Measurements from ENCODE around the gene ACTG1.
A peak's percentile ranks its signal among the peaks of the same experiment; 100 is the strongest.

Gene ACTG1

DNA sequence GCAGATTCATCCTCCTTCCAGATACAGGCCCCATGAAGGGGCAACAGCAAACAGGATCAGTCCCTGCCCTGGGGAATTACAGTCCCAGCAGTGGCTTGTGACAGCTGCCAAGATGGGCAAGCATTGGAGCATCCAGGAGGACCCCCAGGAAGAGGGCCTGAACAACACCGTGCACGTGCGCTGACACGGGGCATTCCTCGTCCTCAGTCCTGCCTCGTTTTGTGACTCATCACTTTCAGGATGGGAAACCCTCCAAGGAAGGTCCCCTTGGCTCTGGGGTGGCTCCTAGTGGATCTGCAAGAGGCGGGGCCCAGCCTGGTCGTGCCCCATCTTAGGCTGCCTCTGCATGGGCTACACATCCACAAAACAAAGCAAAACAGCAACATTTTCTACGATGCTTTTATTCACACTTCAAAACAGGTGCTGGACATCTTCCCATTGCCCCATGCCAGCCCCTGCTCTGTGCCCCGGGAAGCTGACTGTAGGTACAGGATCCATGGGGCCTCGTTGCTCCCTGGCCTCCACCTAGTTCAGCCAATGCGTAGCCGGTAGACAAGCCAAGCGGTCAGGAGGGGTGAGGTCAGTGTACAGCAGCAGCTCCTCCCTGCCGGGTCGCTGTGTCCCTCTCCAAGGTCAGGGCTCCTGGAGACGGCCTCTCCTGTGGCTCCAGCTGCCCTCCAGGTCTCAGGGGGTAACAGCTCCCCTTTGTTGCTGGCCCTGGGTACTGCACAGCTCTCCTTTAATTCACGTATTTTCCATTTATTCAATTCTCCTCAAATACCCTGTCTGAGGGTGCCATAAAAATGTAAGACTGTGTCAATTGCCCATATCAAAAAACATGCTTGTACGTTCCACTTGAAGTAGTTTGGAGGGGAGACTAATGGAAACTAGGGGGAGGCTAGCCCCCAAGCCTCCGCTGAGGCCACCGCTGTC, 32.2 kb downstream of the ACTG1 start:
- intact Hi-C loops (cut with DNase I; ENCODE audit: low total_unique reads): loop anchor here (5.0 kb wide), 3 partner anchors 88 to 228 kb away; no protein-coding TSS in a partner anchor
- DNase-seq: peak; percentile 58 to 79
- no peak overlapping the region for H3K27ac ChIP-seq
- peaks cover 0 to 41% (median 35%) of the 10 kb centered on the region in 4 donors for H3K4me1 ChIP-seq
- H3K4me3 ChIP-seq: no peak overlapping the region
- H3K36me3 ChIP-seq: no peaks in the 10 kb centered on the region
- peaks cover 0 to 7% of the 10 kb centered on the region in 2 donors for H3K27me3 ChIP-seq
- no peaks in the 10 kb centered on the region for H3K9me3 ChIP-seq
- no peak for TF ChIP-seq CTCF (IDR thresholded peaks at IDR 0.05)

DNA sequence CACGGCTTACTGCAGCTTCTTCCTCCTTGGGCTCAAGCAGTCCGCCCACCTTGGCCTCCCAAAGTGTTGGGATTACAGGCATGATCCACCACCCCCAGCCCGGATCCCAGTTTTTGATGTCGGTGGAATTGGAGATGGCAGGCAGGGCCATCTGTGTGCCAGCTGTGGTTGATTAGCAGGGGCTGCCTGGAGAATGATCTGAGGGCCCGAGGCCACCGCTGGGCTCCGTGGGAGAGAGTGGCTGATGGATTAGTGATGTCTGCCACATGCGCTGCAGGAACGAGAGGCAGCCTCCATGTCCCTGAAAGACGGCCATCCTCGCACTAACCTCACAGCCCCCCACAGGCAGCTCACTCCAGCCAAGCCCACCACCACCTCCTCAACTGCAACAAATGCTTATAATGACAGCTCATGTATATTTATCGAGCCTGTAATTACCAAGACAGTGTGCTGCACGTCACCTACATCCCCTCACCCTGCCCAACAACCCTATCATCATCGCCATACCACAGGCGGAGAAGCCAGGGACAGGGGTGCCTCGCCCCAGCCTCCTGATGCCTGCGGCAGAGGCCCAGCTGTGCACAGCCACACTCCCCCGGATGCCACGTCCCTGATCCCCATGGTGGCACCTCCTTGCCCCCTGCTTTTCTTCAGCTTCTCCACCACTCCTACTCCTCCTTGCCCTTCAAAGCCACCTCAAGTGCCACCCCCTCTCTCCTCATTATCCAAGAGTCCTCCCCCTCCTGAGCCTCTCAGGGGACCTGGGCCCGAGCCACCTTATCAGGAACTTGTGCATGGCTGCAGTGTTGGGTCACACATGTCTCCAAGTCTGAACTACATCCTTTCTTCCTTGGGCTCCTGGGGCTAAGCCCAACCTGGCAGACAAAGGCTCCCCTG, 33.2 kb downstream of the ACTG1 start:
- H3K4me3 ChIP-seq: no peak overlapping the region
- no peak for DNase-seq
- no peak overlapping the region for H3K27ac ChIP-seq
- intact Hi-C loops (cut with DNase I; ENCODE audit: low total_unique reads): loop anchor here (5.0 kb wide), 3 partner anchors 87 to 227 kb away; no protein-coding TSS in a partner anchor
- no peaks in the 10 kb centered on the region for H3K36me3 ChIP-seq
- no peak for TF ChIP-seq CTCF (IDR thresholded peaks at IDR 0.05)
- H3K27me3 ChIP-seq: peaks cover 0 to 7% of the 10 kb centered on the region in 2 donors
- H3K4me1 ChIP-seq: peaks cover 0 to 35% (median 30%) of the 10 kb centered on the region in 4 donors
- H3K9me3 ChIP-seq: no peaks in the 10 kb centered on the region

DNA sequence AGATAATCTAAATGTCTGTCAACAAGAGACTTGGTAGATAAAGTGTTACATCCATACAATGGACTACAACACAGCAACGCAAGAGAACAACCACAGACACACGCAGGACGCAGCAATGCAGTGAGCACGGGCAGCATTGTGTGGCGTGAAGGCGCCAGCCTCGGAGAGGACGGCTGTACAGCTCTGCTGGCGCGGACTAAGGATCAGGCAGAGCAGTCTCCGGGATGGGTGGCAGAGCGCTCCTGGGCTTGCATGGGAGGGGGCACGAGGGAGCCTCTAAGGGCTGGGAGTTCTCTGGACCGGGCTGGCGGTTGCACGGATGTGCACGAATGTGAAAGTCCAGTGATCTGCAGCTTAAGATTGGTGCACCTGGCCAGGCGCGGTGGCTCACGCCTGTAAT, 34.5 kb downstream of the ACTG1 start:
- H3K4me3 ChIP-seq: no peak overlapping the region
- H3K36me3 ChIP-seq: no peaks in the 10 kb centered on the region
- peaks cover 0 to 25% (median 18%) of the 10 kb centered on the region in 4 donors for H3K4me1 ChIP-seq
- intact Hi-C loops (cut with DNase I; ENCODE audit: low total_unique reads): no loop called here
- DNase-seq: no peak
- peaks cover 0 to 7% of the 10 kb centered on the region in 2 donors for H3K27me3 ChIP-seq
- TF ChIP-seq CTCF (IDR thresholded peaks at IDR 0.05): no peak
- no peak overlapping the region for H3K27ac ChIP-seq
- H3K9me3 ChIP-seq: no peaks in the 10 kb centered on the region

DNA sequence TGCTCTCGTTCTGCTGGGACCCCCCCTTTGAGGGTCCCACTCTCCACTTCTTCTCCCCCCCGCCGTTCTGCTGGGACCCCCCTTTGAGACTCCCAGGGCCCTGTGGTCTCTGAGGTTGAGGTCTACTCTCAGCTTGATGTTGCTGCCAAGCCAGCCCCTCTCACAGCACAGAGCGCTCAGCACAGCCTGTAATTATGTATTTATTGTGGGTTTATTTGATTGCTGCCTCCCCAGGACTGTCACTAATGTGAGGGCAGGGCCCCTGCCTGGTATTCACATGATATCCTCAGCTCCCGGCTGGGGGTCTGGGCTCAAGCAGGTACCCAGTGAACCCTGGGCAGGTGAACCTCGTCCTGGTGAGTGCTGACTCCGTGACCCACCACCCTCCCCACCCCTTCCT, 35.4 kb downstream of the ACTG1 start:
- Histone ChIP-seq H3K9me3 (no peaks in the 10 kb centered on the region), H3K4me1 (peaks cover 0 to 30% (median 18%) of the 10 kb centered on the region in 4 donors), H3K36me3 (no peaks in the 10 kb centered on the region), H3K4me3 (no peak overlapping the region), H3K27me3 (peaks cover 0 to 7% of the 10 kb centered on the region in 2 donors), H3K27ac (no peak overlapping the region)
- intact Hi-C loops (cut with DNase I; ENCODE audit: low total_unique reads): no loop called here
- TF ChIP-seq CTCF (IDR thresholded peaks at IDR 0.05): no peak
- no peak for DNase-seq

GRCh38 chr17:81476635-81477034, 36.0 kb downstream of the ACTG1 start:
- intact Hi-C loops (cut with DNase I; ENCODE audit: low total_unique reads): no loop called here
- no peak for TF ChIP-seq CTCF (IDR thresholded peaks at IDR 0.05)
- Histone ChIP-seq H3K9me3 (no peaks in the 10 kb centered on the region), H3K4me1 (peaks cover 0 to 28% (median 16%) of the 10 kb centered on the region in 4 donors), H3K4me3 (no peak overlapping the region), H3K36me3 (no peaks in the 10 kb centered on the region), H3K27ac (no peak overlapping the region), H3K27me3 (peaks cover 0 to 7% of the 10 kb centered on the region in 2 donors)
- DNase-seq: no peak

All from tibial artery (tissue), 4 donors.